Epithelial cell of esophagus (primary cell): ENCODE measurements around the gene TIMELESS.
"Not testable (repeated sequence)": the region's sequence is repeated elsewhere in the genome, so short reads cannot be mapped to it uniquely, and the experiment has no call there.

Experiments used
- DNase-seq: peaks from one replicate; pipeline ENCODE4 v3.0.0; 2010; ENCODE audit warnings: low read depth
- H3K4me3 ChIP-seq: 2 replicates; pipeline ENCODE4 v1.5.1; 2011; ENCODE audit warnings: mild to moderate bottlenecking, low read length, control low read depth
- CTCF ChIP-seq: IDR thresholded peaks from 2 replicates; pipeline ENCODE4 v1.5.1; 2011; ENCODE audit warnings: low read depth, mild to moderate bottlenecking, low read length, control low read depth, inconsistent platforms; ENCODE audit not compliant: insufficient read depth; ENCODE audit errors: missing control alignments

The TIMELESS gene

GRCh38 chr12:56413392-56413791, 35.8 kb downstream of the TIMELESS start:
- no peak for TF ChIP-seq CTCF
- no peak overlapping the region for H3K4me3 ChIP-seq
- DNase-seq = no peak

- no peak for TF ChIP-seq CTCF
- H3K4me3 ChIP-seq = no peak overlapping the region
- DNase-seq = no peak
These were observed 37.2 kb downstream of the TIMELESS start for GRCh38 chr12:56411781-56412639.

GRCh38 chr12:56410768-56411167, 38.5 kb downstream of the TIMELESS start:
- no peak overlapping the region for H3K4me3 ChIP-seq
- DNase-seq = no peak
- TF ChIP-seq CTCF = no peak

GRCh38 chr12:56408799-56409417, 40.3 kb downstream of the TIMELESS start:
- TF ChIP-seq CTCF = no peak
- no peak overlapping the region for H3K4me3 ChIP-seq
- DNase-seq = no peak

GRCh38 chr12:56404227-56404626, 45.0 kb downstream of the TIMELESS start:
- H3K4me3 ChIP-seq, DNase-seq: not testable (repeated sequence)

- H3K4me3 ChIP-seq, DNase-seq: not testable (repeated sequence)
These were observed 47.6 kb downstream of the TIMELESS start for GRCh38 chr12:56401612-56402011.

GRCh38 chr12:56401125-56401524, 48.1 kb downstream of the TIMELESS start:
- DNase-seq, H3K4me3 ChIP-seq: not testable (repeated sequence)

- DNase-seq, H3K4me3 ChIP-seq: not testable (repeated sequence)
These were observed 49.8 kb downstream of the TIMELESS start for GRCh38 chr12:56399466-56399865.

GRCh38 chr12:56398324-56398723, 50.9 kb downstream of the TIMELESS start:
- no peak overlapping the region for H3K4me3 ChIP-seq
- no peak for TF ChIP-seq CTCF
- no peak for DNase-seq
